GM12891 (cell line): Measurements from ENCODE around the gene MANF.

Source experiments
- POLR2AphosphoS5 ChIP-seq: IDR thresholded peaks from 2 replicates; pipeline ENCODE4 v1.6.1; 2011; ENCODE audit warnings: low read depth, low read length, control low read depth
- TAF1 ChIP-seq: IDR thresholded peaks from 2 replicates; pipeline ENCODE4 v1.6.1; 2011; ENCODE audit warnings: low read depth, low read length, control low read depth

DNA sequence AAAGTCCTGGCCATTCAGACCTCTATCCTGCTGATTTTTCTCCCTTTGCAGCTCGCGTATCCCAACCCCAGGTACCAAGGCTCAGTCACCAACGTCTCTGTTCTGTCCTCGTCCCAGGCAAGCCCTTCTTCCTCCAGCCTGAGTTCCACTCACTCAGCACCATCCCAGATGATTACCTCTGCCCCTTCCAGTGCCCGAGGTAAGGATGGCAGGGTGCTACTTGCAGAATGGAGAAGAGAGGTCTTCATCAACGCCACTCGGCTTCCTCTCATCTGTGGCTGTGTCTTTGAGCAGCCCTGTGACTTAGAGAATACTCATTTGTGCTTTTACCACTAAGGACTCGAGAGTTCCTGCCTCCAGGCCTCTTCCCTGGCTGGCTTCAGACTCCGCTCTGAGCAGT, 22.6 kb upstream of the MANF start:
- no peak for TF ChIP-seq TAF1
- no peak for TF ChIP-seq POLR2AphosphoS5
